Uterus (tissue), 4 donors: ENCODE measurements around the gene RFX8. TPM values are rescaled to one million over a fixed set of nuclear protein-coding genes. Genes with fewer than 3 reads are reported as not detected.
A peak's percentile ranks its signal among the peaks of the same experiment; 100 is the strongest.
"Not testable (repeated sequence)": the region's sequence is repeated elsewhere in the genome, so short reads cannot be mapped to it uniquely, and the experiment has no call there.

Experiments
- DNase-seq, 2 donors: peaks; one replicate each; pipeline ENCODE4 v3.0.0-alpha.2; 2019 to 2020
- H3K27ac ChIP-seq, 2 donors: fragments of 200-600 bp; sonication (generic); 1 replicate in 1 of 2; 2 replicates in 1 of 2; pipeline ENCODE4 v1.5.1; 2016 to 2018
- H3K27me3 ChIP-seq, 2 donors: fragments of 200-600 bp; sonication (generic); one replicate each; pipeline ENCODE4 v1.5.1; 2018 to 2019; ENCODE audit warnings: control low read depth in 1 of 2
- H3K36me3 ChIP-seq, 2 donors: fragments of 200-600 bp; sonication (generic); one replicate each; pipeline ENCODE4 v1.5.1; 2019; ENCODE audit warnings: control low read depth in 1 of 2
- H3K4me1 ChIP-seq, 2 donors: fragments of 200-600 bp; sonication (generic); one replicate each; pipeline ENCODE4 v1.5.1; 2018 to 2019; ENCODE audit warnings: control low read depth in 1 of 2
- H3K4me3 ChIP-seq, 2 donors: fragments of 200-600 bp; sonication (generic); 1 replicate in 1 of 2; 2 replicates in 1 of 2; pipeline ENCODE4 v1.5.1; 2018 to 2019; ENCODE audit warnings: mild to moderate bottlenecking in 1 of 2
- H3K9me3 ChIP-seq, 2 donors: fragments of 200-600 bp; sonication (generic); one replicate each; pipeline ENCODE4 v1.5.1; 2019; ENCODE audit warnings: control low read depth in 1 of 2
- POLR2A ChIP-seq, 2 donors: fragments of 450-650 bp; IDR thresholded peaks; one replicate each; pipeline ENCODE4 v1.6.1; 2016; ENCODE audit warnings: antibody characterized with exemption in 2 of 2, mild to moderate bottlenecking in 1 of 2, moderate library complexity in 1 of 2
- intact Hi-C: fragments of 100-400 bp; cut with DNase I; formaldehyde crosslinking; loops from one replicate; pipeline ENCODE4 v1.15.1; 2023; ENCODE audit warnings: low total_unique reads
- total RNA-seq, 4 donors: library from RNA; depleted of rRNA in 3 of 4; stranded (reverse); fragments of >200 nt in 3 of 4; gene quantifications; one replicate each; pipeline versions ENCODE4 v1.1.0 to v1.2.4, GENCODE V29; 2014 to 2023
- TF ChIP-seq, protein P1 (sequence below), 4 experiments: fragments of 200-600 bp in 2 of 4; fragments of 450-650 bp in 2 of 4; sonication (generic) in 2 of 4; IDR thresholded peaks; one replicate each; pipeline ENCODE4 v1.5.1; 2016 to 2019; ENCODE audit warnings: antibody characterized with exemption in 4 of 4, mild to moderate bottlenecking in 2 of 4, moderate library complexity in 1 of 4
- donor health status: DM: yes; HTN: yes; CAD: no.

The RFX8 gene
- total RNA-seq, 4 donors from 2014 or later, result 0.51 to 1.4 (median 1.1) TPM; not detected in 1

DNA sequence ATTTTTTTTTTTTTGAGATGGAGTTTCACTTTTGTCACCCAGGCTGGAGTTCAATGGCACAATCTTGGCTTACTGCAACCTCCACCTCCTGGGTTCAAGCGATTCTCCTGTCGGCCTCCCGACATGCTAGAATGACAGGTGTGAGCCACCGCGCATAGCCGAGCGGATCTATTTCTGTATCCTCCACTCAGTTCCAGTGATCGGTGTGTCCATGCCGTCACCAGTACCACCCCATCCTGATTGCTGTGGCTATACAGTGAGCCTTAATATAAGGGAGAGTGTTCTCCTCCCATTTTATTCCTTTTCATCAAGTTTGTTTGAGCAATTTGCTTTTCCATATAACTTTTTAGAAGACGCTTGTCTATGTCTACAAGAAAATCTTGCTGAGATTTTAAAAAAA is 35.2 kb downstream of the RFX8 start:
- Histone ChIP-seq H3K27me3 (no peaks in the 10 kb centered on the region), H3K9me3 (no peaks in the 10 kb centered on the region), H3K4me1 (no peaks in the 10 kb centered on the region), H3K27ac (no peak overlapping the region), H3K36me3 (no peaks in the 10 kb centered on the region), H3K4me3 (no peak overlapping the region)
- intact Hi-C loops, result no loop called here
- no peak for DNase-seq
- TF ChIP-seq, protein P1, sequence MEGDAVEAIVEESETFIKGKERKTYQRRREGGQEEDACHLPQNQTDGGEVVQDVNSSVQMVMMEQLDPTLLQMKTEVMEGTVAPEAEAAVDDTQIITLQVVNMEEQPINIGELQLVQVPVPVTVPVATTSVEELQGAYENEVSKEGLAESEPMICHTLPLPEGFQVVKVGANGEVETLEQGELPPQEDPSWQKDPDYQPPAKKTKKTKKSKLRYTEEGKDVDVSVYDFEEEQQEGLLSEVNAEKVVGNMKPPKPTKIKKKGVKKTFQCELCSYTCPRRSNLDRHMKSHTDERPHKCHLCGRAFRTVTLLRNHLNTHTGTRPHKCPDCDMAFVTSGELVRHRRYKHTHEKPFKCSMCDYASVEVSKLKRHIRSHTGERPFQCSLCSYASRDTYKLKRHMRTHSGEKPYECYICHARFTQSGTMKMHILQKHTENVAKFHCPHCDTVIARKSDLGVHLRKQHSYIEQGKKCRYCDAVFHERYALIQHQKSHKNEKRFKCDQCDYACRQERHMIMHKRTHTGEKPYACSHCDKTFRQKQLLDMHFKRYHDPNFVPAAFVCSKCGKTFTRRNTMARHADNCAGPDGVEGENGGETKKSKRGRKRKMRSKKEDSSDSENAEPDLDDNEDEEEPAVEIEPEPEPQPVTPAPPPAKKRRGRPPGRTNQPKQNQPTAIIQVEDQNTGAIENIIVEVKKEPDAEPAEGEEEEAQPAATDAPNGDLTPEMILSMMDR (IDR thresholded peaks at IDR 0.05), result no peak
- no peak for TF ChIP-seq POLR2A (IDR thresholded peaks at IDR 0.05)

DNA sequence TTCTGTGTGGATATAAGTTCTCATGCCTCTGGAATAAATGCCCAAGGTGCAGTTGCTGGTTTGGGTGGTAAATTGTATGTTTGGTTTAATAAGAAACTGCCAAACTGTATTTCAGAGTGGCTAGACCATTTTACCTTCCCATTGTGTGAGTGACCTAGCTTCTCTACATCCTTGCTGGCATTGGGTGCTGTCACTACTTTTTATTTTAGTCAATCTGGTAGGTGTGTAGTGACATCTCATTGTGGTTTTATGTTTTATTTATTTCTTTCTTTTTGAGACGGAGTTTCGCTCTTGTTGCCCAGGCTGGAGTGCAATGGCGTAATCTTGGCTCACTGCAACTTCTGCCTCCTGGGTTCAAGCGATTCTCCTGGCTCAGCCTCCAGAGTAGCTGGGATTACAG is 36.4 kb downstream of the RFX8 start:
- intact Hi-C loops, H3K27ac ChIP-seq: not testable (repeated sequence)

DNA sequence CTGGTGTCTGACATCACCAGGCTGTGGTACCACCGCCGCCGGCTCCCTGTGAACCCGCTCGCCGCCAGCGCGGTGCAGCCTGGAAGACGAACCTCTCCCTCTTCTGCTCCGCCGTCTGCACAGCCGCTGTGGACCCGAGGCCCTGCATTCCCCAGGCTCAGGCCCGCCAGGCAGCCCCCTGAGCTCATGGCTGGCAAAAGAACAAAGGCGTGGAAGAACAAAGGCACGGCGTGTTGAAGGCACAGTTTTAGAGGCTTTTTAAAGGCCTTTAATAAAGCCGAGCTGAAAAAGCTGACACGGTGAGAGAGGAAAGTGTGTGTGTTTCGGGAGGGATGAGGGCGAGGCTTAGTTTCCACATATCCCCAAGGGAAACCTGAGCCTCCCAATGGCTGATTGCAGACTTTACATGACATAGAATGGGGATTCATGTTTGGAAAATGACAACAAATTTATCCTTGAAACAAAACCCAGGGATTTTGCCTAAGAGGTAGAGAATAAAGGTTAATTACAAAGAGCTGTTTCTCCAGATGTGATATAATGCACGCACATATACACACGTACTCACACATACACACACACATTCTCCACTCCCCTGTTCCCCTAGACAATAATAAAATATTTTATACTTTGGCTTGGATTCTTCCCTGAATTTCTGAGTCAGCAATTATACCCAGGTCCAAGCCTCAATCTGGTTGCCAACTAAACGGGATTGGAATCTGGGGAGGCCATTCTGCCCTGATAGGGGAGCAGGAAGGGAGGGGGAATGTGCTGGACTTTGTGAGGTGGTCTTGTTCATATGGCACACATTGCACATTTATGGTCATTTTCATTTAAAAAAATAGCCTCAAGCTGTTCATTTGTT is 39.7 kb downstream of the RFX8 start:
- no peaks in the 10 kb centered on the region for H3K9me3 ChIP-seq
- TF ChIP-seq, protein P1 (IDR thresholded peaks at IDR 0.05), result no peak
- TF ChIP-seq POLR2A (IDR thresholded peaks at IDR 0.05), result no peak
- intact Hi-C loops, result no loop called here
- no peaks in the 10 kb centered on the region for H3K4me1 ChIP-seq
- no peak overlapping the region for H3K4me3 ChIP-seq
- H3K27ac ChIP-seq, result peak overlapping the region in 1 of 2 donors; percentile 18
- DNase-seq, result peak in 1 of 2 donors; percentile 36
- no peaks in the 10 kb centered on the region for H3K27me3 ChIP-seq
- no peaks in the 10 kb centered on the region for H3K36me3 ChIP-seq

More for the DNA sequence above, 36.4 kb downstream of the RFX8 start:
- H3K4me3 ChIP-seq, H3K36me3 ChIP-seq, H3K4me1 ChIP-seq, DNase-seq, H3K27me3 ChIP-seq, H3K9me3 ChIP-seq: not testable (repeated sequence)

DNA sequence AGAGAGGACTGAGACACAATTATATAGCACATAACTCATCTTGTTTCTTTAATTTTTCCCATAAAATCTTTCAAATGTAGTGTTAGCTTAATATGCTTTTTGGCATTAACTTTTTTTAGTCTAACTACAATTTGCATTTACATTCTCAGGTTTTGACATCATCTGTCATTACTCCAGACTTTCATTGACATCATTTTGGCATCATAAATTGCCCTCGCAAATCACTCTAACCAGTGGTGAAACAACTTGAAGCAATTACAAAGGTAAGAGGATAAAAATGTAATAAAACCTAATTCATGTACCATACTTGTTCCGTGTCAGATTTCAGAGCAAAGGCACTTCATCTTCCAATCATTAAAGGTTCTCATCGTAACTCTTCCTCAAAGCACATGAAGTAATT is 41.4 kb downstream of the RFX8 start:
- no peaks in the 10 kb centered on the region for H3K4me1 ChIP-seq
- intact Hi-C loops, result no loop called here
- no peak for DNase-seq
- no peak overlapping the region for H3K4me3 ChIP-seq
- H3K9me3 ChIP-seq, result no peaks in the 10 kb centered on the region
- H3K36me3 ChIP-seq, result no peaks in the 10 kb centered on the region
- TF ChIP-seq, protein P1 (IDR thresholded peaks at IDR 0.05), result no peak
- TF ChIP-seq POLR2A (IDR thresholded peaks at IDR 0.05), result no peak
- no peak overlapping the region for H3K27ac ChIP-seq
- no peaks in the 10 kb centered on the region for H3K27me3 ChIP-seq

DNA sequence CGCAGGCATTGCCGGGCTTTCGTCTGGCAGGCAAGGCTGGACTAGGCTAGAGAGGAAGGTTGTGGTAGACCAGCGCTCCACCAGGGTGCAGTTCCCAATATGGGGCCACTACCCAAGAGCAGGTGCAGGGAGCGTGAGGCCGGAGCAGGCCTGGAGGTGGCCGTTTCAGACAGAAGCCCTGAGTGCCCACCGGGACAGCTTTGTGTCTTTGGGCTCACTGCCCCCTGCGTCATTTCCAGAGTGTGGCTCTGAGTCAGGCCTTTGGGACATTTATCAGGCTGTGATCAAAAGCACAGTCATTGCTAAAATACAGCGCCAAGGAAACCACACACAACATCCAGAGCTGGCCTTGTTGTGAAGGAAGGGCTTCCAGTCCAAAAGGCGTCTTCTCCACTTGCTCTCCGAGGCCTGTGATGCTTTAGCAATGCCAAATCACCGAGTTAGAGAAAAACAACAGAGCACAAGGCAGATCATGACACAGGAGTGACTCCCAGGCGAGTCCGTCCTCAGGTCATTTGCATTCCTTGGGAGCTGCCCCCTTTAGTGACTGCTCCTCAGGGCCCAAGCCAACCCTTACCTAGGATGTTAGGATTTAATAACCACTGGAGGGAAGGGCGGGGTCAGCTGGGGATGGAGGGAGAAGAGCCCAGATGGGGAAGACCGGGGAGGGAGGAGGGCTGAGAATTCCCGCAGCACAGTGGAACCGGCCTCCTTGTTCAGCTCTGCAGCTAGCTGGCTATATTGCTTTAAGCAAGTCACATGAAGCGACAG is 42.3 kb downstream of the RFX8 start:
- H3K9me3 ChIP-seq, result no peaks in the 10 kb centered on the region
- H3K36me3 ChIP-seq, result no peaks in the 10 kb centered on the region
- TF ChIP-seq, protein P1 (IDR thresholded peaks at IDR 0.05), result no peak
- no peaks in the 10 kb centered on the region for H3K4me1 ChIP-seq
- no peak for DNase-seq
- intact Hi-C loops, result no loop called here
- H3K4me3 ChIP-seq, result no peak overlapping the region
- no peaks in the 10 kb centered on the region for H3K27me3 ChIP-seq
- no peak overlapping the region for H3K27ac ChIP-seq
